Neutrophil (primary cell): ENCODE results near the gene ADGRL3.

Source experiments
- H3K27ac ChIP-seq: fragments of 200-600 bp; sonication (generic); 2 replicates; pipeline ENCODE4 v1.5.1; 2016; ENCODE audit warnings: mild to moderate bottlenecking, moderate library complexity
- H3K27me3 ChIP-seq: fragments of 200-600 bp; sonication (generic); 2 replicates; pipeline ENCODE4 v1.6.0; 2016; ENCODE audit warnings: mild to moderate bottlenecking
- H3K36me3 ChIP-seq: fragments of 200-600 bp; sonication (generic); 2 replicates; pipeline ENCODE4 v1.5.1; 2017
- H3K4me1 ChIP-seq, 2 experiments: fragments of 200-600 bp in 1 of 2; sonication (generic) in 1 of 2; 1 replicate in 1 of 2; 2 replicates in 1 of 2; pipeline versions ENCODE4 v1.5.1 to v1.6.1; 2013 to 2016; ENCODE audit warnings: low read depth in 1 of 2, low read length in 1 of 2, mild to moderate bottlenecking in 1 of 2, moderate library complexity in 1 of 2; ENCODE audit not compliant: control insufficient read depth in 1 of 2, insufficient read depth in 1 of 2
- H3K4me3 ChIP-seq, 2 experiments: fragments of 200-600 bp in 1 of 2; sonication (generic) in 1 of 2; 1 replicate in 1 of 2; 2 replicates in 1 of 2; pipeline ENCODE4 v1.5.1; 2013 to 2016; ENCODE audit warnings: low read depth in 1 of 2, low read length in 1 of 2, mild to moderate bottlenecking in 1 of 2, moderate library complexity in 1 of 2
- H3K9me3 ChIP-seq: fragments of 200-600 bp; sonication (generic); 2 replicates; pipeline ENCODE4 v1.5.1; 2016
- CTCF ChIP-seq: fragments of 200-600 bp; sonication (generic); IDR thresholded peaks from 2 replicates; pipeline ENCODE4 v1.5.1; 2016; ENCODE audit warnings: antibody characterized with exemption

ADGRL3 gene

GRCh38 chr4:61675464-61675863 is 475.3 kb downstream of the ADGRL3 start:
- no peak overlapping the region for H3K4me3 ChIP-seq
- no peaks in the 10 kb centered on the region for H3K27me3 ChIP-seq
- no peak overlapping the region for H3K27ac ChIP-seq
- TF ChIP-seq CTCF: no peak
- H3K9me3 ChIP-seq: no peaks in the 10 kb centered on the region
- H3K4me1 ChIP-seq: no peaks in the 10 kb centered on the region
- no peaks in the 10 kb centered on the region for H3K36me3 ChIP-seq

- TF ChIP-seq CTCF: no peak
- H3K4me3 ChIP-seq: no peak overlapping the region
- H3K9me3 ChIP-seq: no peaks in the 10 kb centered on the region
- H3K27ac ChIP-seq: no peak overlapping the region
- H3K36me3 ChIP-seq: no peaks in the 10 kb centered on the region
- no peaks in the 10 kb centered on the region for H3K27me3 ChIP-seq
- no peaks in the 10 kb centered on the region for H3K4me1 ChIP-seq
These were observed 478.2 kb downstream of the ADGRL3 start for GRCh38 chr4:61678297-61678696.

- no peaks in the 10 kb centered on the region for H3K9me3 ChIP-seq
- no peak for TF ChIP-seq CTCF
- no peaks in the 10 kb centered on the region for H3K36me3 ChIP-seq
- no peak overlapping the region for H3K27ac ChIP-seq
- no peak overlapping the region for H3K4me3 ChIP-seq
- H3K4me1 ChIP-seq: no peaks in the 10 kb centered on the region
- H3K27me3 ChIP-seq: no peaks in the 10 kb centered on the region
These were observed 493.4 kb downstream of the ADGRL3 start for GRCh38 chr4:61693520-61693919.

- no peaks in the 10 kb centered on the region for H3K9me3 ChIP-seq
- H3K4me3 ChIP-seq: no peak overlapping the region
- H3K36me3 ChIP-seq: no peaks in the 10 kb centered on the region
- H3K4me1 ChIP-seq: no peaks in the 10 kb centered on the region
- no peaks in the 10 kb centered on the region for H3K27me3 ChIP-seq
- no peak for TF ChIP-seq CTCF
- H3K27ac ChIP-seq: no peak overlapping the region
These were observed 514.3 kb downstream of the ADGRL3 start for GRCh38 chr4:61714387-61714911.

GRCh38 chr4:61716426-61716825 is 516.3 kb downstream of the ADGRL3 start:
- Histone ChIP-seq H3K36me3 (no peaks in the 10 kb centered on the region), H3K27ac (no peak overlapping the region), H3K27me3 (no peaks in the 10 kb centered on the region), H3K4me1 (no peaks in the 10 kb centered on the region), H3K9me3 (no peaks in the 10 kb centered on the region), H3K4me3 (no peak overlapping the region)
- TF ChIP-seq CTCF: no peak

- no peak overlapping the region for H3K4me3 ChIP-seq
- H3K4me1 ChIP-seq: no peaks in the 10 kb centered on the region
- H3K36me3 ChIP-seq: no peaks in the 10 kb centered on the region
- no peaks in the 10 kb centered on the region for H3K27me3 ChIP-seq
- no peaks in the 10 kb centered on the region for H3K9me3 ChIP-seq
- no peak for TF ChIP-seq CTCF
- H3K27ac ChIP-seq: no peak overlapping the region
These were observed 523.4 kb downstream of the ADGRL3 start for GRCh38 chr4:61723492-61723891.
